K562 (cell line): ENCODE measurements around the gene MBIP. TPM values are rescaled to one million over a fixed set of nuclear protein-coding genes. Genes with fewer than 3 reads are reported as not detected.

Experiments
- ATAC-seq: fragments of 200-7000 bp; cut with Tn5 transposase; 3 replicates; pipeline ENCODE4 v1.9.1; 2020; ENCODE audit warnings: moderate library complexity
- BruUV-seq: library from RNA; stranded (reverse); fragments of 400-500 nt; replicated peaks from 2 replicates; lab custom pipeline; 2021; lab: Mats Ljungman, UMichigan
- CTCF ChIA-PET: fragments of 300-600 bp; formaldehyde crosslinking; extraction: SDS; loops from one replicate; lab custom pipeline; 2021; ENCODE audit warnings: low intra/inter-chr PET ratio; lab: Yijun Ruan, JAX
- POLR2A ChIA-PET: fragments of 300-600, 350-650 bp; sonication (Branson Sonifier 250); formaldehyde crosslinking; extraction: SDS; loops from one replicate; lab custom pipeline; 2021; ENCODE audit warnings: antibody characterized with exemption, inconsistent platforms; lab: Yijun Ruan, JAX
- DNase-seq, 4 experiments: peaks; one replicate each; pipeline versions ENCODE4 v3.0.0 to v3.0.0-alpha.2; 2011 to 2018; ENCODE audit warnings: low spot score in 3 of 4, mixed read lengths in 3 of 4; ENCODE audit errors: extremely low read depth in 1 of 4
- FAIRE-seq: peaks from 2 replicates; lab custom pipeline; 2011; peaks lifted over from hg19 to GRCh38; lab: Jason Lieb, UNC
- H2AFZ ChIP-seq: 2 replicates; pipeline ENCODE4 v1.6.0; 2011; ENCODE audit warnings: low read depth, low read length, control low read depth, inconsistent platforms
- H3K27ac ChIP-seq: fragments of 200-600 bp; 3 replicates; pipeline ENCODE4 v1.8.0; 2011; ENCODE audit warnings: low read depth, mild to moderate bottlenecking, control low read depth, inconsistent platforms, low read length, moderate library complexity, mixed read lengths; ENCODE audit errors: extremely low read depth
- H3K27me3 ChIP-seq, 2 experiments: fragments of 300-600 bp in 1 of 2; 2 replicates in 1 of 2; 3 replicates in 1 of 2; pipeline versions ENCODE4 v1.6.0 to v1.8.0; 2011; ENCODE audit warnings: inconsistent platforms in 2 of 2, low read length in 2 of 2, mild to moderate bottlenecking in 1 of 2, mixed read lengths in 1 of 2, moderate library complexity in 1 of 2; ENCODE audit not compliant: control insufficient read depth in 2 of 2, insufficient read depth in 2 of 2
- H3K36me3 ChIP-seq: fragments of 300-600 bp; 3 replicates; pipeline ENCODE4 v1.8.0; 2011; ENCODE audit warnings: mild to moderate bottlenecking, low read length, inconsistent platforms; ENCODE audit not compliant: control insufficient read depth, insufficient read depth
- H3K4me1 ChIP-seq, 2 experiments: fragments of 200-600 bp in 1 of 2; replicated peaks in 1 of 2; 2 replicates in 1 of 2; 3 replicates in 1 of 2; pipeline versions ENCODE4 v1.5.1 to v1.8.0; 2011; ENCODE audit warnings: inconsistent platforms in 2 of 2, low read length in 2 of 2, mild to moderate bottlenecking in 1 of 2, mixed read lengths in 1 of 2, moderate library complexity in 1 of 2; ENCODE audit not compliant: control insufficient read depth in 2 of 2, insufficient read depth in 2 of 2
- H3K4me2 ChIP-seq: 2 replicates; pipeline ENCODE4 v1.6.1; 2011; ENCODE audit warnings: low read length, control low read depth, inconsistent platforms, mixed read lengths; ENCODE audit not compliant: insufficient read depth
- H3K4me3 ChIP-seq: fragments of 200-600 bp; sonication (generic), shearing (Covaris generic); 2 replicates; pipeline ENCODE4 v1.5.1; 2016; ENCODE audit warnings: control low read depth, inconsistent platforms
- H3K79me2 ChIP-seq: fragments of 200-600 bp; 3 replicates; pipeline ENCODE4 v1.8.0; 2011; ENCODE audit warnings: low read length, inconsistent platforms; ENCODE audit not compliant: control insufficient read depth, insufficient read depth
- H3K9ac ChIP-seq, 2 experiments: 2 replicates each; pipeline versions ENCODE4 v1.6.0 to v1.6.1; 2011; ENCODE audit warnings: low read depth in 2 of 2, low read length in 2 of 2, control low read depth in 1 of 2, inconsistent platforms in 1 of 2, mild to moderate bottlenecking in 1 of 2, mixed read lengths in 1 of 2; ENCODE audit not compliant: insufficient read depth in 1 of 2
- H3K9me1 ChIP-seq: one replicate; pipeline ENCODE4 v1.6.0; 2011; ENCODE audit warnings: inconsistent platforms, mild to moderate bottlenecking, low read length, moderate library complexity; ENCODE audit not compliant: control insufficient read depth, insufficient read depth
- H3K9me3 ChIP-seq: replicated peaks from 2 replicates; pipeline ENCODE4 v1.5.1; 2011; ENCODE audit warnings: low read depth, low read length, inconsistent platforms; ENCODE audit not compliant: control insufficient read depth, insufficient read depth
- H4K20me1 ChIP-seq: replicated peaks from 2 replicates; pipeline ENCODE4 v1.6.1; 2011; ENCODE audit warnings: low read length, inconsistent platforms, mixed read lengths; ENCODE audit not compliant: control insufficient read depth, insufficient read depth
- CTBP1 ChIP-seq: fragments of 450-650 bp; IDR thresholded peaks from 2 replicates; pipeline ENCODE4 v1.6.1; 2016; ENCODE audit warnings: borderline replicate concordance
- E2F6 ChIP-seq, 2 experiments: IDR thresholded peaks; 2 replicates each; pipeline ENCODE4 v1.6.1; 2011; ENCODE audit warnings: borderline replicate concordance in 1 of 2, control low read depth in 1 of 2, low read depth in 1 of 2, low read length in 1 of 2, mild to moderate bottlenecking in 1 of 2, mixed read lengths in 1 of 2, moderate library complexity in 1 of 2; ENCODE audit not compliant: insufficient read depth in 1 of 2, insufficient read length in 1 of 2, poor library complexity in 1 of 2, severe bottlenecking in 1 of 2; ENCODE audit errors: extremely low read depth in 1 of 2
- FOS ChIP-seq: IDR thresholded peaks from 3 replicates; pipeline ENCODE4 v1.6.1; 2011; ENCODE audit not compliant: insufficient read length; ENCODE audit errors: extremely low read depth
- GTF2F1 ChIP-seq: IDR thresholded peaks from 2 replicates; pipeline ENCODE4 v1.6.1; 2011; ENCODE audit warnings: low read depth, low read length, improper control_type of control experiment
- HOXB6 ChIP-seq: fragments of 250-450 bp; sonication (Bioruptor Pico); IDR thresholded peaks from 2 replicates; pipeline ENCODE4 v1.5.1; 2022; ENCODE audit warnings: mild to moderate bottlenecking, borderline replicate concordance
- KAT2B ChIP-seq: IDR thresholded peaks from one replicate; pipeline ENCODE4 v1.6.1; 2012; ENCODE audit warnings: low read depth, mild to moderate bottlenecking, control low read depth, inconsistent platforms, low read length, moderate library complexity
- MED1 ChIP-seq: sonication (generic); formaldehyde crosslinking; IDR thresholded peaks from 2 replicates; pipeline ENCODE4 v1.8.1; 2023; ENCODE audit warnings: missing genetic modification reagents, borderline replicate concordance
- PCBP2 ChIP-seq: fragments of 200-400 bp; formaldehyde crosslinking; IDR thresholded peaks from 2 replicates; pipeline ENCODE4 v1.6.1; 2018; ENCODE audit warnings: low read length, low read depth, mild to moderate bottlenecking, moderate library complexity; ENCODE audit not compliant: poor library complexity, severe bottlenecking
- POLR2B ChIP-seq: fragments of 450-650 bp; IDR thresholded peaks from 2 replicates; pipeline ENCODE4 v1.6.1; 2018; ENCODE audit warnings: low read depth; ENCODE audit not compliant: partially characterized antibody
- RBM22 ChIP-seq: fragments of 200-400 bp; formaldehyde crosslinking; IDR thresholded peaks from 2 replicates; pipeline ENCODE4 v1.6.1; 2018; ENCODE audit warnings: low read length, low read depth; ENCODE audit not compliant: poor library complexity, severe bottlenecking
- SAFB2 ChIP-seq: fragments of 200-400 bp; formaldehyde crosslinking; IDR thresholded peaks from 2 replicates; pipeline ENCODE4 v1.6.1; 2018; ENCODE audit warnings: borderline replicate concordance, low read length, low read depth, moderate library complexity; ENCODE audit not compliant: severe bottlenecking
- TFE3 ChIP-seq: fragments of 450-650 bp; formaldehyde crosslinking; IDR thresholded peaks from 2 replicates; pipeline ENCODE4 v1.4.0; 2020; ENCODE audit warnings: mild to moderate bottlenecking, mixed read lengths
- ZFP30 ChIP-seq: fragments of 250-450 bp; sonication (Bioruptor Pico); IDR thresholded peaks from 2 replicates; pipeline ENCODE4 v1.8.0; 2022; ENCODE audit warnings: moderate library complexity, mild to moderate bottlenecking, inconsistent platforms, borderline replicate concordance
- ZNF121 ChIP-seq: sonication (generic); formaldehyde crosslinking; conservative IDR thresholded peaks from 2 replicates; pipeline ENCODE4 v1.8.0; 2022; ENCODE audit warnings: missing genetic modification reagents
- ZNF384 ChIP-seq: IDR thresholded peaks from 2 replicates; pipeline ENCODE4 v1.6.1; 2012; ENCODE audit warnings: low read depth, low read length, improper control_type of control experiment
- ZSCAN29 ChIP-seq: fragments of 450-650 bp; IDR thresholded peaks from 2 replicates; pipeline ENCODE4 v1.6.1; 2017
- in situ Hi-C: fragments of 300-500 bp; cut with MboI; formaldehyde crosslinking; loops from 4 replicates; pipeline ENCODE4 v1.15.0; 2018; ENCODE audit warnings: inconsistent platforms, mixed read lengths
- intact Hi-C: fragments of 100-400 bp; cut with micrococcal nuclease; formaldehyde crosslinking; loops from 2 replicates; pipeline ENCODE4 v1.14.2; 2022
- polyA plus RNA-seq, 8 experiments: library from polyadenylated mRNA; depleted of rRNA in 4 of 8; stranded (reverse) in 5 of 8; unstranded in 3 of 8; fragments of >200 nt; fragmentation: Nextera tagmentation in 2 of 8; fragmentation: Illumina TruSeq in 1 of 8; extraction: Ambion mirVana in 2 of 8; extraction: Trizol in 1 of 8; gene quantifications; 2 replicates each; pipeline versions ENCODE4 v1.2.1 to v1.2.3, GENCODE V29; 2011 to 2014; ENCODE audit warnings: inconsistent platforms in 1 of 8, missing spikeins in 1 of 8
- total RNA-seq, 7 experiments: library from RNA; depleted of rRNA in 6 of 7; stranded (reverse); fragments of >200 nt in 6 of 7; fragmentation: Illumina TruSeq in 2 of 7; extraction: Trizol in 2 of 7; gene quantifications; 2 replicates each; pipeline versions ENCODE4 v1.2.1 to v1.2.3, GENCODE V29; 2011 to 2021; ENCODE audit warnings: low replicate concordance in 1 of 7
- TF ChIP-seq, protein P1 (sequence below): fragments of 450-650 bp; IDR thresholded peaks from 2 replicates; pipeline ENCODE4 v1.6.1; 2018; ENCODE audit not compliant: partially characterized antibody

MBIP gene
- total and polyA plus RNA-seq, 9 of the 15 experiments (the other 6 are each of a cell fraction or from before 2014, with no cell fraction given) = 8.4 to 31.1 (median 19.4) TPM

GRCh38 chr14:36264107-36264506 is 56.3 kb downstream of the MBIP start:
- intact Hi-C loops = no loop called here
- ChIA-PET CTCF (no interaction called here), POLR2A (interaction anchor here (0.6 to 1.4 kb wide), 3 partner anchors 12 to 586 kb away, joined by 3 to 4 read pairs (median 3); no protein-coding TSS in a partner anchor)
- Histone ChIP-seq H3K9me3 (peaks cover 1% of the 10 kb centered on the region; the same call in 1 of the 2 replicates), H3K27ac (peak overlapping the region; percentile 36), H3K9me1 (no peaks in the 10 kb centered on the region), H3K4me1 (peaks cover 0 to 14% of the 10 kb centered on the region in 2 experiments; a peak in 2 of 5 replicates), H4K20me1 (no peaks in the 10 kb centered on the region), H3K4me3 (no peak overlapping the region), H3K79me2 (no peaks in the 10 kb centered on the region), H3K9ac (no peak overlapping the region; a peak in 1 of 4 replicates), H3K36me3 (no peaks in the 10 kb centered on the region), H3K27me3 (no peaks in the 10 kb centered on the region), H2AFZ (no peak overlapping the region), H3K4me2 (peak overlapping the region; percentile 45; the same call in 1 of the 2 replicates)
- DNase-seq = peak in 2 of 4 experiments; percentile 8 to 37
- peak; percentile 42 for FAIRE-seq
- no TSS peak for BruUV-seq
- in situ Hi-C loops = no loop called here
- peak; percentile 59 for ATAC-seq
- TF ChIP-seq MED1 (CRISPR knock-in tag) (no peak), SAFB2 (no peak), RBM22 (no peak), E2F6 (IDR thresholded peaks at IDR 0.05; ENCODE audit: borderline replicate concordance in 1 of 2, extremely low read depth in 1 of 2, insufficient read depth in 1 of 2, insufficient read length in 1 of 2, low read depth in 1 of 2, low read length in 1 of 2, poor library complexity in 1 of 2, severe bottlenecking in 1 of 2) (no peak), ZFP30 (CRISPR knock-in tag) (no peak), KAT2B (no peak), GTF2F1 (no peak), FOS (no peak), CTBP1 (no peak), PCBP2 (no peak), POLR2B (no peak), ZNF384 (no peak), ZNF121 (no peak), ZSCAN29 (no peak), TFE3 (CRISPR knock-in tag) (no peak), HOXB6 (no peak)
- TF ChIP-seq, protein P1, sequence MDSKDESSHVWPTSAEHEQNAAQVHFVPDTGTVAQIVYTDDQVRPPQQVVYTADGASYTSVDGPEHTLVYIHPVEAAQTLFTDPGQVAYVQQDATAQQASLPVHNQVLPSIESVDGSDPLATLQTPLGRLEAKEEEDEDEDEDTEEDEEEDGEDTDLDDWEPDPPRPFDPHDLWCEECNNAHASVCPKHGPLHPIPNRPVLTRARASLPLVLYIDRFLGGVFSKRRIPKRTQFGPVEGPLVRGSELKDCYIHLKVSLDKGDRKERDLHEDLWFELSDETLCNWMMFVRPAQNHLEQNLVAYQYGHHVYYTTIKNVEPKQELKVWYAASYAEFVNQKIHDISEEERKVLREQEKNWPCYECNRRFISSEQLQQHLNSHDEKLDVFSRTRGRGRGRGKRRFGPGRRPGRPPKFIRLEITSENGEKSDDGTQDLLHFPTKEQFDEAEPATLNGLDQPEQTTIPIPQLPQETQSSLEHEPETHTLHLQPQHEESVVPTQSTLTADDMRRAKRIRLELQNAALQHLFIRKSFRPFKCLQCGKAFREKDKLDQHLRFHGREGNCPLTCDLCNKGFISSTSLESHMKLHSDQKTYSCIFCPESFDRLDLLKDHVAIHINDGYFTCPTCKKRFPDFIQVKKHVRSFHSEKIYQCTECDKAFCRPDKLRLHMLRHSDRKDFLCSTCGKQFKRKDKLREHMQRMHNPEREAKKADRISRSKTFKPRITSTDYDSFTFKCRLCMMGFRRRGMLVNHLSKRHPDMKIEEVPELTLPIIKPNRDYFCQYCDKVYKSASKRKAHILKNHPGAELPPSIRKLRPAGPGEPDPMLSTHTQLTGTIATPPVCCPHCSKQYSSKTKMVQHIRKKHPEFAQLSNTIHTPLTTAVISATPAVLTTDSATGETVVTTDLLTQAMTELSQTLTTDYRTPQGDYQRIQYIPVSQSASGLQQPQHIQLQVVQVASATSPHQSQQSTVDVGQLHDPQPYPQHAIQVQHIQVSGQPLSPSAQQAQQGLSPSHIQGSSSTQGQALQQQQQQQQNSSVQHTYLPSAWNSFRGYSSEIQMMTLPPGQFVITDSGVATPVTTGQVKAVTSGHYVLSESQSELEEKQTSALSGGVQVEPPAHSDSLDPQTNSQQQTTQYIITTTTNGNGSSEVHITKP = no peak
